CD4-positive, CD25-positive, alpha-beta regulatory T cell (primary cell): ENCODE results near the gene CHTF18. TPM values are rescaled to one million over a fixed set of nuclear protein-coding genes. Genes with fewer than 3 reads are reported as not detected.
"Not testable (repeated sequence)": the region's sequence is repeated elsewhere in the genome, so short reads cannot be mapped to it uniquely, and the experiment has no call there.

ENCODE experiments used
- ATAC-seq, 2 donors: fragments of 150-1000 bp; cut with Tn5 transposase; one replicate each; pipeline ENCODE4 v1.10.0; 2021; ENCODE audit warnings: low read depth in 2 of 2, moderate number of reproducible peaks in 2 of 2, moderate library complexity in 1 of 2
- DNase-seq, 3 donors: peaks; one replicate each; pipeline versions ENCODE4 v3.0.0 to v3.0.0-alpha.2; 2012 to 2022; ENCODE audit warnings: mixed read lengths in 1 of 3
- H3K27ac ChIP-seq: one replicate; pipeline ENCODE4 v1.7.0; 2013; ENCODE audit warnings: mild to moderate bottlenecking, low read length; ENCODE audit not compliant: insufficient read depth, poor library complexity, severe bottlenecking
- H3K27me3 ChIP-seq: one replicate; pipeline ENCODE4 v1.7.0; 2013; ENCODE audit warnings: low read length; ENCODE audit not compliant: control insufficient read depth, insufficient read depth
- H3K36me3 ChIP-seq: one replicate; pipeline ENCODE4 v1.7.0; 2013; ENCODE audit warnings: mild to moderate bottlenecking, low read length, moderate library complexity; ENCODE audit not compliant: control insufficient read depth, insufficient read depth
- H3K4me1 ChIP-seq: 2 replicates; pipeline ENCODE4 v1.7.0; 2013; ENCODE audit warnings: mild to moderate bottlenecking, low read length; ENCODE audit not compliant: insufficient read depth, control insufficient read depth, poor library complexity, severe bottlenecking
- H3K4me3 ChIP-seq: one replicate; pipeline ENCODE4 v1.7.0; 2013; ENCODE audit warnings: low read depth, mild to moderate bottlenecking, low read length, moderate library complexity
- H3K9me3 ChIP-seq, 2 experiments: 1 replicate in 1 of 2; 2 replicates in 1 of 2; pipeline ENCODE4 v1.7.0; 2013; ENCODE audit warnings: low read length in 2 of 2, mild to moderate bottlenecking in 1 of 2, moderate library complexity in 1 of 2; ENCODE audit not compliant: control insufficient read depth in 2 of 2
- H3K27ac Mint-ChIP-seq, 3 donors: one replicate each; pipeline ENCODE4 v1.8.0; 2020 to 2022; ENCODE audit warnings: mild to moderate bottlenecking in 3 of 3, mixed read lengths in 3 of 3, moderate library complexity in 2 of 3
- H3K27me3 Mint-ChIP-seq: one replicate; pipeline ENCODE4 v1.8.0; 2022; ENCODE audit warnings: mild to moderate bottlenecking, mixed read lengths
- H3K36me3 Mint-ChIP-seq: one replicate; pipeline ENCODE4 v1.8.0; 2020; ENCODE audit warnings: mixed read lengths
- H3K4me1 Mint-ChIP-seq, 4 donors: one replicate each; pipeline ENCODE4 v1.8.0; 2020 to 2022; ENCODE audit warnings: mixed read lengths in 4 of 4, mild to moderate bottlenecking in 1 of 4
- H3K4me3 Mint-ChIP-seq, 4 donors: one replicate each; pipeline ENCODE4 v1.8.0; 2020 to 2022; ENCODE audit warnings: mild to moderate bottlenecking in 4 of 4, mixed read lengths in 4 of 4, moderate library complexity in 3 of 4
- H3K9me3 Mint-ChIP-seq, 7 donors: one replicate each; pipeline ENCODE4 v1.8.0; 2020 to 2022; ENCODE audit warnings: mixed read lengths in 7 of 7, mild to moderate bottlenecking in 3 of 7, moderate library complexity in 2 of 7
- polyA plus RNA-seq, 4 donors: library from polyadenylated mRNA; unstranded; fragments of 300-500 nt; fragmentation: Illumina TruSeq; gene quantifications; one replicate each; pipeline ENCODE4 v1.2.3, GENCODE V29; 2021
- total RNA-seq: library from RNA; stranded (reverse); gene quantifications from one replicate; pipeline ENCODE4 v1.2.3, GENCODE V29; 2022

CHTF18 gene
- total and polyA plus RNA-seq, 5 donors from 2014 or later, result 1.1 to 28.8 (median 3.1) TPM

DNA sequence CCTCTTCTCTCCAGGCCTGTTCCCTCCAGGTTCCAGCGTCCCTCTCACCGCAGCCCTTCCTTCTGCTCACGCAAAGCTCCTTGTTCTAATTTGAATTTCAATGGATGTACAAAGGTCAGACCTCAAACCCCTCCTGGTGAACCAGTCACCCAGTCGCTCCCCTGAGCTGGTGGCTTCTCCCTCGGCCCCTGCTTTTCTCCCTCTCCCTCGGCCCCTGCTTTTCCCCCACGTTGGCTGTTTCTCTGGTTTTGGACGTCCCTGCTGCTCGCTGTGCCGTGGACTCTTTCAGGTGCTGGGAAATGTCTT, 36.5 kb upstream of the CHTF18 start:
- H3K27ac ChIP-seq, result no peak overlapping the region
- Mint-ChIP-seq H3K27ac (no peak overlapping the region), H3K9me3 (peaks cover 0 to 3% (median 0%) of the 10 kb centered on the region in 7 donors), H3K27me3 (no peaks in the 10 kb centered on the region), H3K4me3 (no peak overlapping the region), H3K4me1 (peaks cover 0 to 5% (median 0%) of the 10 kb centered on the region in 4 donors), H3K36me3 (no peaks in the 10 kb centered on the region)
- no peaks in the 10 kb centered on the region for H3K4me1 ChIP-seq
- DNase-seq, result no peak
- ATAC-seq, result no peak
- no peaks in the 10 kb centered on the region for H3K9me3 ChIP-seq
- no peaks in the 10 kb centered on the region for H3K27me3 ChIP-seq
- no peak overlapping the region for H3K4me3 ChIP-seq
- H3K36me3 ChIP-seq, result no peaks in the 10 kb centered on the region

DNA sequence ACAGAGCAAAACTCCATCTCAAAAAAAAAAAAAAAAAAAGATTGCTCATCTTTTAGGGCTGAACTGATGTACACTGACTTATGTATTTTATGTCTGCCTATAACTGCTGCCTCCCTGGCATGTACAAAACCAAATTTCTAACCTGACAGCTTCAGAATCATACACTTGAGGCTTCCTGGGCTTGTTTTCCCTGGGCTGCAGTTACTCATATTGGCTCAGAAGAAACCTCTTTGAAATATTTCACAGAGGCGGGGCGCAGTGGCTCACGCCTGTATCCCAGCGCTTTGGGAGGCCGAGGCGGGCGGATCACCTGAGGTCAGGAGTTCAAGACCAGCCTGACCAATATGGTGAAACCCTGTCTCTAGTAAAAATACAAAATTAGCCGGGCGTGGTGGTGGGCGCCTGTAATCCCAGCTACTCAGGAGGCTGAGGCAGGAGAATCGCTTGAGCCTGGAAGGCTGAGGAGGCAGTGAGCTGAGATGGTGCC, 34.3 kb upstream of the CHTF18 start:
- not testable (repeated sequence) for H3K4me1 Mint-ChIP-seq, H3K4me1 ChIP-seq, H3K9me3 ChIP-seq, H3K27me3 Mint-ChIP-seq, H3K27me3 ChIP-seq, ATAC-seq, DNase-seq, H3K36me3 ChIP-seq, H3K27ac Mint-ChIP-seq, H3K36me3 Mint-ChIP-seq, H3K9me3 Mint-ChIP-seq, H3K4me3 Mint-ChIP-seq, H3K27ac ChIP-seq, H3K4me3 ChIP-seq

DNA sequence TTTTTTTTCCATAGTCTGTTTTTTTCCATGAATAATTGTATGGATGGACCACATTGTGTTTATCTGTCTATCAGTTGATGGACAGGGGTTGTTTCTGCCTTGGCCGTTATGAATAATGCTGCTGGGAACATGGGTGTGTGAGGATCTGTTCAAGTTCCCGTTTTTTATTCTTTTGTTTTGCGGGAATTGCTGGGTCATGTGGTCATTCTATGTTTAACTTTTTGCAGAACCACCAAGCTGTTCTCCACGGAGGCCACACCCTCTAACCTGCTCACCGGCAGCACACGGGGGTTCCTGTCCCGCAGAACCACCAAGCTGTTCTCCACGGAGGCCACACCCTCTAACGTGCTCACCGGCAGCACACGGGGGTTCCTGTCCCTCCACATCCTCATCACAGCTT, 33.8 kb upstream of the CHTF18 start:
- no peaks in the 10 kb centered on the region for H3K9me3 ChIP-seq
- peaks cover 8% of the 10 kb centered on the region for H3K27me3 Mint-ChIP-seq
- H3K36me3 Mint-ChIP-seq, result no peaks in the 10 kb centered on the region
- H3K27me3 ChIP-seq, result no peaks in the 10 kb centered on the region
- H3K4me1 ChIP-seq, result no peaks in the 10 kb centered on the region
- no peak overlapping the region for H3K4me3 ChIP-seq
- no peak overlapping the region for H3K27ac ChIP-seq
- H3K27ac Mint-ChIP-seq, result no peak overlapping the region
- peaks cover 0 to 3% (median 0%) of the 10 kb centered on the region in 7 donors for H3K9me3 Mint-ChIP-seq
- peaks cover 0 to 6% (median 2%) of the 10 kb centered on the region in 4 donors for H3K4me1 Mint-ChIP-seq
- no peak for DNase-seq
- no peaks in the 10 kb centered on the region for H3K36me3 ChIP-seq
- no peak overlapping the region for H3K4me3 Mint-ChIP-seq
- ATAC-seq, result peak; percentile 62 to 80

DNA sequence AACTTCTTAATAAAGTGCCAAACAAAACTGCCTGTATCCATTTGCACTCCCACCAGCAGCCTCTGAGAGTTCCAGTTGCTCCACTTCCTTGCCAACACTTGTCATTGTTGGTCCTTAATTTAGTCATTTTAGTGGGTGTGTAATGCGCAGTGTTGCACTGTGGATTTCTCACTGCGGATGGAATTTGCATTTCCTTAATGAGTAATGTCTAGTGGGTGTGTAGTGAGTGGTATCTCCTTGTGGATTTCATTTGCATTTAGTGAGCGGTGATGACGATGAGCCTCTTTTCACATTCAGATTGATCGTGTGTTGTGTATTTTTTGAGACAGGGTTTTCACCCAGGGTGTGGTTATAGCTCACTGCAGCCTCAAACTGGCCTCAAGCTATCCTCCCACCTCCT, 32.0 kb upstream of the CHTF18 start:
- peaks cover 0 to 3% (median 0%) of the 10 kb centered on the region in 7 donors for H3K9me3 Mint-ChIP-seq
- H3K27me3 Mint-ChIP-seq, result peaks cover 8% of the 10 kb centered on the region
- DNase-seq (no peak), ATAC-seq (no peak)
- H3K4me1 Mint-ChIP-seq, result peaks cover 0 to 6% (median 2%) of the 10 kb centered on the region in 4 donors
- no peak overlapping the region for H3K27ac Mint-ChIP-seq
- Histone ChIP-seq H3K4me3 (no peak overlapping the region), H3K4me1 (no peaks in the 10 kb centered on the region), H3K27me3 (no peaks in the 10 kb centered on the region), H3K36me3 (no peaks in the 10 kb centered on the region), H3K9me3 (no peaks in the 10 kb centered on the region), H3K27ac (no peak overlapping the region)
- no peak overlapping the region for H3K4me3 Mint-ChIP-seq
- no peaks in the 10 kb centered on the region for H3K36me3 Mint-ChIP-seq

- no peak overlapping the region for H3K27ac ChIP-seq
- Mint-ChIP-seq H3K9me3 (peaks cover 0 to 3% (median 0%) of the 10 kb centered on the region in 7 donors), H3K36me3 (no peaks in the 10 kb centered on the region), H3K4me3 (peak overlapping the region in 1 of 4 donors; percentile 92), H3K4me1 (peaks cover 0 to 6% (median 2%) of the 10 kb centered on the region in 4 donors), H3K27me3 (peaks cover 14% of the 10 kb centered on the region), H3K27ac (no peak overlapping the region)
- no peaks in the 10 kb centered on the region for H3K36me3 ChIP-seq
- no peak for ATAC-seq
- no peak for DNase-seq
- no peak overlapping the region for H3K4me3 ChIP-seq
- H3K9me3 ChIP-seq, result no peaks in the 10 kb centered on the region
- no peaks in the 10 kb centered on the region for H3K27me3 ChIP-seq
- no peaks in the 10 kb centered on the region for H3K4me1 ChIP-seq
Observed at GRCh38 chr16:759110-759910, 29.1 kb upstream of the CHTF18 start.

GRCh38 chr16:760065-760464, 28.4 kb upstream of the CHTF18 start:
- no peak for DNase-seq

DNA sequence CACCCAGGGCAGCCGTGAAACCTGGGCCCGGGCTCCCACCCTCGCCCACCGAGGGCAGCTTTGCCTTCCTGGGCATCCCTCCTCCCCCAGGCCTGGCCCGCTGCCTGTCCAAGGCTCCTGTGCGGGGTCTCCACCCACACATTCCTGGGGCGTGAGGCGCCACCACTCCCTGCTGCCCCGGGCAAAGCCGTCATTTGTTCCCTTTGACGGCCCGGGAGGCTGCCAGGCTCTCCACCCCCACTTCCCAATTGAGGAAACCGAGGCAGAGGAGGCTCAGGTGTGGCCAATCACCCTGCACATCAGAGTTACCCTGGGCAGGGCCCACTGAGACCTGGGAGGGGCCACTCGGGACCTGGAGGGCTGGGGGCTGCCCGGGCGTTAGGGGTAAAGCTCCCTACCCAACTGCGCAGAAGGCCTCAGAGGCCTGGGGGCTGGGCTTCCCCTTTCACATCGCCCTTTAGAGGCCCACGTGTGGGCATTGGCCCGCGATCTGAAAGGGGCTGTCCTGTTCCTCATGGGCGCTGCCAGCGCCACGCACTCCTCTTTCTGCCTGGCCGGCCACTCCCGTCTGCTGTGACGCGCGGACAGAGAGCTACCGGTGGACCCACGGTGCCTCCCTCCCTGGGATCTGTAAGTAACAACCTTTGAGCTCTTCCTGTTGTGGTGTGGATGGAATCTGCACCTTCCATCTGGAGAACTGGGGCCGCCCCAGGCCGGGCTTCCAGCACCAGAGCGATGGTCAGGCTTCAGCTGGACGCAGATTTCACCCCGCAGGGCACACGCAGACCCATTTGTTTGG, 27.7 kb upstream of the CHTF18 start, which contains the start of gene MSLN:
TSS of gene MSLN (plus strand) at position 190 of the 799 bp plus-strand sequence. CDS start 1,947 bp downstream, outside the sequence.
- Mint-ChIP-seq H3K4me3 (peak within 1 kb of the TSS in 1 of 4 donors; percentile 92), H3K9me3 (peaks cover 0 to 3% (median 0%) of the 10 kb centered on the region in 7 donors), H3K27me3 (peaks cover 14% of the 10 kb centered on the region), H3K4me1 (peaks cover 0 to 6% (median under 1%) of the 10 kb centered on the region in 4 donors), H3K36me3 (no peaks in the 10 kb centered on the region), H3K27ac (no peak within 1 kb of the TSS)
- no peaks in the 10 kb centered on the region for H3K27me3 ChIP-seq
- ATAC-seq (no peak), DNase-seq (no peak)
- no peaks in the 10 kb centered on the region for H3K9me3 ChIP-seq
- no peaks in the 10 kb centered on the region for H3K4me1 ChIP-seq
- no peaks in the 10 kb centered on the region for H3K36me3 ChIP-seq
- no peak within 1 kb of the TSS for H3K27ac ChIP-seq
- H3K4me3 ChIP-seq, result no peak within 1 kb of the TSS

More at GRCh38 chr16:760065-760464, 28.4 kb upstream of the CHTF18 start:
- Mint-ChIP-seq H3K4me3 (peak overlapping the region in 1 of 4 donors; percentile 92), H3K4me1 (peaks cover 0 to 6% (median under 1%) of the 10 kb centered on the region in 4 donors), H3K27ac (no peak overlapping the region), H3K36me3 (no peaks in the 10 kb centered on the region), H3K27me3 (peaks cover 14% of the 10 kb centered on the region), H3K9me3 (peaks cover 0 to 3% (median 0%) of the 10 kb centered on the region in 7 donors)
- ATAC-seq, result no peak
- H3K27ac ChIP-seq, result no peak overlapping the region
- no peaks in the 10 kb centered on the region for H3K27me3 ChIP-seq
- H3K36me3 ChIP-seq, result no peaks in the 10 kb centered on the region
- no peaks in the 10 kb centered on the region for H3K9me3 ChIP-seq
- no peak overlapping the region for H3K4me3 ChIP-seq
- no peaks in the 10 kb centered on the region for H3K4me1 ChIP-seq
